HG03025 (cell line): ENCODE data around the gene MYLK2.
"Not testable (repeated sequence)": the region's sequence is repeated elsewhere in the genome, so short reads cannot be mapped to it uniquely, and the experiment has no call there.

Experiments used
- ATAC-seq: cut with Tn5 transposase; IDR thresholded peaks from one replicate; pipeline ENCODE4 v1.9.1; 2021; ENCODE audit warnings: mild to moderate bottlenecking, moderate library complexity; ENCODE audit not compliant: unreplicated experiment, low FRiP score

The MYLK2 gene

GRCh38 chr20:31815408-31816188, 3.6 kb upstream of the MYLK2 start:
- no peak for ATAC-seq

- no peak for ATAC-seq
These were observed 2.9 kb upstream of the MYLK2 start for GRCh38 chr20:31816221-31816620.

- ATAC-seq, result no peak
These were observed 1.7 kb upstream of the MYLK2 start for GRCh38 chr20:31817461-31817860.

GRCh38 chr20:31818376-31818908, 714 bp upstream of the MYLK2 start:
- no peak for ATAC-seq

GRCh38 chr20:31820228-31820627, 1.1 kb downstream of the MYLK2 start:
- ATAC-seq, result no peak

- no peak for ATAC-seq
These were observed 2.3 kb downstream of the MYLK2 start for GRCh38 chr20:31821427-31821826.

- no peak for ATAC-seq
These were observed 3.5 kb downstream of the MYLK2 start for GRCh38 chr20:31822421-31823330.

- ATAC-seq, result no peak
These were observed 4.4 kb downstream of the MYLK2 start for GRCh38 chr20:31823360-31824124.

GRCh38 chr20:31824125-31824485, 4.9 kb downstream of the MYLK2 start:
- ATAC-seq, result no peak

- no peak for ATAC-seq
These were observed 5.6 kb downstream of the MYLK2 start for GRCh38 chr20:31824554-31825313.

GRCh38 chr20:31826074-31826473, 6.9 kb downstream of the MYLK2 start:
- ATAC-seq, result no peak

GRCh38 chr20:31827059-31827458, 7.9 kb downstream of the MYLK2 start:
- no peak for ATAC-seq

GRCh38 chr20:31828016-31828415, 8.9 kb downstream of the MYLK2 start:
- ATAC-seq, result not testable (repeated sequence)

GRCh38 chr20:31829731-31830130, 10.6 kb downstream of the MYLK2 start:
- no peak for ATAC-seq

- no peak for ATAC-seq
These were observed 11.3 kb downstream of the MYLK2 start for GRCh38 chr20:31830406-31830981.

- ATAC-seq, result no peak
These were observed 12.1 kb downstream of the MYLK2 start for GRCh38 chr20:31831211-31831610.

- ATAC-seq, result no peak
These were observed 12.7 kb downstream of the MYLK2 start for GRCh38 chr20:31831771-31832306.

GRCh38 chr20:31833130-31833930, 14.2 kb downstream of the MYLK2 start:
- no peak for ATAC-seq
